HG02973 (cell line): ENCODE data around the gene TRIM7.

Experiments
- ATAC-seq: cut with Tn5 transposase; IDR thresholded peaks from one replicate; pipeline ENCODE4 v1.9.1; 2021; ENCODE audit warnings: moderate library complexity; ENCODE audit not compliant: unreplicated experiment

The TRIM7 gene

DNA sequence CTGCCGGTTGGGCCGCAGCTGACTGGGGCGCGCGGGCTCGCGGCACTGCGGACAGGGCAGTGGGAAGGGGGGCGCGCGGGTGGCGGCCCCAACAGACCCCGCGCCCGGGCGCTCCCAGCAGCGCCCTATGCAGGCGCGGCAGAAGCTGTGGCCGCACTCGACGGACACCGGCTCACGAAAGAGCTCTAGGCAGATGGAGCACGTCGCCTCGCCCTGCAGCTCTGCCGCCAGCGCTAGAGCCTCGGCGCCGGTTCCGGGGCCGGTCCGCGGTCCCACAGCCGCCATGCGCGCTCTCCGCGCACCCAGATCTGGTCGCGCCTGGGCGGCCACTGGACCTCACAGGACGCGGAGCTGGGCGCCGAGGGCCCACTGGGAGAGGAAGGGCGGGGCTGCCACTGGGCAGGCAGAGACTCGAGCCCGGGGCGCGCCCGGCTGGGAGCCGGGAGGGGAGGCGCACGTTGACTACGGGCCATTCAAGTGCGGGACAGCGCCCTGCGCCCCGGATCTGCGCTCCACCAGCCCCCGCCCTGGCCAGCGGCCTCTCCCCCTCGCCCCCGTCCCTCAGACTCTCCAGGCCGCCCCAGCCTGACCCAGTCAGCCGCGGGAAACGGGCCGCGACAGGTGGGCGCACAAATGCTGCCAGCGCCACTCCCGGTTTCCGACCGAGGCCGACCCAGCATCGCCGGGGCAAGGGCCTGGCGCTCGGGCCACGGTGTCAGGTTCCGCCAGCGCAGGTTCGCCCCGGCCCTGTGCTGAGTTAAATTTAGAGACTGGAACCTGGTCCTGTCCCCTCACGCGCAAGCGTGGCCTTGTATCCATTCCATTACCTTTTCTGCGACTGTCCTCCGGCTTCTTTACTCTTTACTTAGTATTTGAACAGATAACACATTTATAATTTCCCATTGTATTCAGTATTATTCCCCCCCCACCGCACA, at the start of gene TRIM7:
TRIM7 (minus strand) TSS at position 371 of the 935 bp plus-strand sequence; CDS start at position 285, 86 bp downstream.
- no peak for ATAC-seq

DNA sequence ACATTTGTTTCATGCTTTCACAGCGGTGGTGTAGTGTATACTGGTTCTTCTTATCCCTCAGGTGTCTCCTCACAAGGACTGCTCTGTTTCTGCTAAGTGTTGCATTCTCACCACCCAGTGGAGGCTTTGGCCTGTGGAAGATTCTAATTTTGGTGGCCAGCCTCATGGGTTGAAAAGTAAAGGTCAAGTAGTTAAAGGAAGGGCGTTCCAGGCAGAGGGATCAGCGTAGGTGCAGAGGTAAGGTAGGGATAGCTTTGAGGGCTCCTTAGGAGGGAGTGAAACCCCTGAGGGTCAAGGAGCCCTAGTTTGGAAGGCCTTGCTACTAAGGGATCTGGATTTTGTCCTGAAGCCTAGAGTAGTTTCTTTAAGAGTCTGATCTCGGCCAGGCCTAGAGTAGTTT, 43.3 kb upstream of the TRIM7 start:
- no peak for ATAC-seq

DNA sequence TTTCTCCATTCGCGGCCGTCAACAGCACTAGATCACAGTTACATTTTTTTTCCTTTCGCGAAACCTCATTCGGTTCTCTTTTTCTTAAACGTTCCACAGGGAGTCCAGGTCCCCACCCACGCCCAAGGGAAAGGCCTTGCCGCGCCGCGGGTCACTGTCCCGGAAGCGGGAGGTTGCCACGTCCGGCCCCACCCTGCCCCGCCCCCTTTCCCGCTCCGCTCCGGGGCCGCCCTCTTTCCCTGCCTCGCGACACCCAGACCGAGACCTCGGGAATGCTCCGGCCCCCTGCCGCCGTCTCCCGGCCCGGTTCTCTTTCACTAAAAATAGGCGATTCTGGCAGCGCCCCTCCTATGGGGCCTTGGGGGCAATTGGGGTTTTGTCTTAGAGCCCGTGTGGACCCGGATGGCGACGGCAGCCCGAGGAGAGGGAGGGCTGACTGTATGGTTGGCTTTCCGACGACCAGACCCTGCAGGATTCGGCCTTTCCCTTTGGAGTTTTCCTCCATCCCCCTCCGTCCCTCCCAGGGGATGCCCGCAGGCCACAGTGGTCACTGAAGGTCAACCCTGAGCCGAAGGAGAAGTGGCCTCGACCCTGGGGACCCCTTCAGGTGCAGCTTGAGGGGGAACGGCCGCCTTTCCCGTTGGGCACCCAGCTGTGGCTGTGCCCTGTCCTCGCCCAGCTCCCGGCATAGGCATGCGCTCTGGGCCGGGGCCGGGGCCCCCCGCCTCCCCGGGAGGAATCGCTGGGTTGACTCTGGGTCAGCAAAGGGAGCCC, 41.5 kb upstream of the TRIM7 start:
- peak; percentile 41 for ATAC-seq

- ATAC-seq = no peak
Measured at GRCh38 chr5:181245427-181246275, 40.7 kb upstream of the TRIM7 start.

- peak; percentile 51 for ATAC-seq
Measured at GRCh38 chr5:181243564-181244343, 38.8 kb upstream of the TRIM7 start, which contains the start of gene RACK1. TSS of gene RACK1 (minus strand) at chr5:181243906. CDS start at chr5:181243800, 106 bp downstream.

DNA sequence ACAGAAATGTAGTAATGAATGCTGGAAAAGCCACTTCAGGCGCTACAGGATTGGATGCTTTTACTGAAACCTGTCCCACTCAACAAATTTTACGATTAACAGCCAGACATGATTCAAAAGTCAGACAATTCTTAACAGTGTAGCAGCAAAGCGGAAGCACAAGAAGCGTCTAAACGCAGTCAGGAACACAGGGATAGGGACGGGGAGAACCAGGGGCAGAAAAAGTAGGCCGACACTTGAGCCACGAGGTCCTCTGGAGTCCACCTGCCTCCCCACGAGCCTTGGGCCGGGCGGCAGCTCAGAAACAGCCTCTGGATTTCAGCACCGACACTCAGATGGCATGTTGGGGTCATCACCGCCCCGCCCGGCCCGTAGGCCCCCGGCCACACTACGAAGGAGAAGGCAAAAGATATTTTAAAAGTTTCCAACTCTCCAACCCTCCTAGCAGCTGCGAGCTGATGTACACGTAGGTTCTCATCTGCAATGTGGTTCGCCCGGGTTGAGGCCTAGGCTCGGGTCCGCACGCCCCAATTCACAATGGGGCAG, 38.1 kb upstream of the TRIM7 start:
- ATAC-seq = peak; percentile 1

- no peak for ATAC-seq
Measured at GRCh38 chr5:181242031-181242451, 37.0 kb upstream of the TRIM7 start.

- no peak for ATAC-seq
Measured at GRCh38 chr5:181241393-181241975, 36.5 kb upstream of the TRIM7 start.

- no peak for ATAC-seq
Measured at GRCh38 chr5:181239062-181239663, 34.2 kb upstream of the TRIM7 start.

DNA sequence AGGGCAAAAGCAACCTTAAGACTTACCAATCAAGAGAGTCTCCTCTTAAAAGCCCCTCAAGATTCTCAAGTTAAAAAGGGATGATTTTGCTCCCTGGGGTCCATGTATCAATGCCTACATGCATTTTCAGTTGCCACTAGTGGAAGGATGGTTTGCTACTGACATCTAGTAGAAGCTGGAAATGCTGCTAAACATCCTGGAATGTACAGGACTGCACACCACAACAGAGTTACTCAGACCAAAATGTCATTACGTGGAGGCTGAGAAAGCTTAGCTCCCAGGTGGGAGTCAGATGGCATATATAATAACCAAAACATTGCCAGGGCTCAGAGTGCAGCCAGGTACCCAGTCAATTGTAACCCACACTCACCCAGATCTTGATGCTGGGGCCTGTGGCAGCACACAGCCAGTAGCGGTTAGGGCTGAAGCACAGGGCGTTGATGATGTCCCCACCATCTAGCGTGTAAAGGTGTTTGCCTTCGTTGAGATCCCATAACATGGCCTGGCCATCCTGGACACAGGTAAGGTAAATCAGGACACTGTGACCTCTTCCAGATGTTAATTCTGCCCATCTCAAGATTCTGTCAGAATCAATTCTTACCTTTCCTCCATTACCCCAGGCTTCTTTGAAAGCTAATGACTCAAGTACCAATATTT, 32.9 kb upstream of the TRIM7 start:
- ATAC-seq = no peak

- ATAC-seq = no peak
Measured at GRCh38 chr5:181236954-181237641, 32.1 kb upstream of the TRIM7 start.

- ATAC-seq = no peak
Measured at GRCh38 chr5:181236471-181236870, 31.5 kb upstream of the TRIM7 start.

DNA sequence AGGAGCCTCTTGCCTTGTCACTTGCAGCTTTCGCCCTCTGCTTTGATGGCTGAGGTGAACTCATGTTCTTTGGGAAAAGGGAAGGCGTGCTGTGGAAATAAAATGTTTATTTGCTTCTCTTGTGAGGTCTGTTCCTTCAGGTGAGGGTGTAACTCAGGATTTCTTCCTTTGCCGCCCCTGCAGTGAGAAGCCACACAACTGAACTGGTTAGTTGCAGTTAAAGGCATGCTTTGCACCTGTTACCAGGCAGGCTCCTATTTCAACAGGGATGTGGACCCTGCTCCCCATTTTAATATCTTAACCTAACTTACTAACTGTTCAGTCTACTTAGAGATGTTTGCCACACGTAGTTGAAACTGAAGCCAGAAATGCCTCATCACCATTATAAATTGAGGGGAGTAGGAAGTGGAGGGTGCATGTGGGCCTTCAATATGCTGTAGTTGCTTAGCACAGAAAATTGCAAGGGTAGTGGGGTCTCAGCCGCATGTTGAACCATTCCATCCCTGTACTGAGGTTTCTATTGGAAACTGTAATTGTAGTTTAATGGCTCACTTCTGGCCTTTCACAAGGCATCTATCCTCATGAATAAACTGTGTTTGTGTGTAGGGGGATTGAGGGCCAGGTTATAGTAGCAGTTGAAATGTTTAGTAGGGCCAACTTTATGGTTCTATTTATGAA, 30.8 kb upstream of the TRIM7 start:
- ATAC-seq = no peak

DNA sequence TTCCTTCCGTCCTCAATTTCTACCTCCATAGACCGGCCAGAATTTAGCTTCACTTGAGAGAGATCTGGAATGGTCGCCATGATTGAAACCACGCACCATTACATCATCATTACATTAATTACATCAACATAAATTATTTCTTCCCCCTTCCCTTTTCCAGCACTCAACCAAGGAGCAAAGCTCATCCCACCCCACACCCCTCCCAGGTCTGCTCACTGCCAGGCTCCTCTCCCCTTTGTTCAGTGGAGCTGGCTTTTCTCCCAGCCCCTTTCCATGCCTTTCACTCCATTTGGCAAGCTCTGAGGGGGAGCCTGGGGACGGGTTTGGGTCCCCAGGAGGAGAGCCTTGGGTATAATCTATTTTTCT, 30.3 kb upstream of the TRIM7 start:
- no peak for ATAC-seq

DNA sequence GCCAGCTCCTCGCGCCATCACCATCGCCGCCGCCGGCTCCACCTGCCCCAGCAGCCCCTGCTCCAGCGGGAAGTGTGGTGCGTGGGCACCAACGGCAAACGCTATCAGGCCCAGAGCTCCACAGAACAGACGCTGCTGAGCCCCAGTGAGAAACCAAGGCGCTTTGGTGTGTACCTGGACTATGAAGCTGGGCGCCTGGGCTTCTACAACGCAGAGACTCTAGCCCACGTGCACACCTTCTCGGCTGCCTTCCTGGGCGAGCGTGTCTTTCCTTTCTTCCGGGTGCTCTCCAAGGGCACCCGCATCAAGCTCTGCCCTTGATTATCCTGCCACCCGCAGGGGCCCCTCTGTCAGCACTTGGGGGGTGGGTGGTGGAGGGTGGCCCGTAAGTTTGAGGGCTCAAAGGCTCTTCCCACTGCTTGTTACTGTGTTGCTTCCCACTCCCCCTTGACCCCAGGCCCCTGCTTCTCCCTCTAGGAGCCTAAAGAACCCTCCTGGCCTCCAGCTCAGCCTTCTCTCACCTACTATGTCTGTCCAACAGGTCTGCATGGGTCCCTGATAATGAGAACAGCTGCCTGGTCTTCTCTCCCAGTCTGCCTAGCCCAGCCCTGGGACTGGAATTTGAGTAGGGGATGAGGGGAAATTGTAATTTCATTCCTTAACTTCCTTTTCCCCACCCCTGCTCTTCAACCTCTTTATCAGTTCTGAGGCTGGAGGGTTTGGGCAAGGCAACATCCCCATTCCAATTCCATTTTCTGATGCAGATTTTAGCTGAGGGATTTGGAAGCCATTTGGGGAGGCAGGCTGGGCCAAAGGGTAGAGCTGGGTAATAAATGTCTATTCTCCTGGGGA, 29.7 kb upstream of the TRIM7 start:
- no peak for ATAC-seq

- no peak for ATAC-seq
Measured at GRCh38 chr5:181233801-181234454, 28.9 kb upstream of the TRIM7 start.
